Measurements from ENCODE around the gene OR2C3. TPM values are rescaled to one million over a fixed set of nuclear protein-coding genes. Genes with fewer than 3 reads are reported as not detected.

The OR2C3 gene
- polyA plus RNA-seq (2013), result 0.16 TPM

DNA sequence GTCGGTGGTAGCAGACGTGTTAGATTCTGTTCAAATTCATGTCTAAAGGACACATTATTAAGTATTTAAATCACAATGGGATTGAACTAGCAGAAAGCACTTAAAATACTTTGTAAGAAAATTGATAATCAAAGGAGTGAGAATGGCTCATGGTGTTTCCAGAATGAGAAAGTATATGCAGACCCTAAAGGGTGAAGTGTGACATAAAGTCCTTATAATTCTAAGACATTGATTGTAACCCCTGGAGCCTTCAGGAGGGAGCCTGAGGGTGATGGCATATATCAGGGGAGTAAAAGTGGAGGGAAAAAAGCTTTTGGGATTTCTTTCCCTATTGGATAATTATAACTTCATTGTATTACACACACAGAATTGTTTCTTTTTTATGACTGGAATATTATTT lies at the start of gene OR2C3:
TSS of gene OR2C3 (minus strand) at position 101 of the 400 bp plus-strand sequence. CDS start 3,929 bp downstream, outside the sequence.
- H3K27me3 ChIP-seq (replicated peaks in 2 of 5; ENCODE audit: control insufficient read depth in 4 of 5, insufficient read depth in 5 of 5, low read length in 4 of 5), result no peaks in the 10 kb centered on the region
- no peaks in the 10 kb centered on the region for H3K36me3 ChIP-seq (ENCODE audit: control insufficient read depth in 4 of 4, insufficient read depth in 4 of 4, low read length in 3 of 4)
- H3K9me3 ChIP-seq (ENCODE audit: control extremely low read depth in 1 of 5, control insufficient read depth in 4 of 5, insufficient read depth in 2 of 5, low read depth in 1 of 5, low read length in 4 of 5), result peaks cover 0 to 2% (median 0%) of the 10 kb centered on the region in 5 experiments
- H3K4me3 ChIP-seq (ENCODE audit: control insufficient read depth in 1 of 7, extremely low read depth in 1 of 7, insufficient read depth in 4 of 7, low read depth in 2 of 7, low read length in 6 of 7), result no peak within 1 kb of the TSS
- H3K4me1 ChIP-seq (ENCODE audit: control extremely low read depth in 1 of 4, control insufficient read depth in 4 of 4, insufficient read depth in 4 of 4, low read length in 3 of 4), result peaks cover 17 to 33% (median 24%) of the 10 kb centered on the region in 4 experiments
- no peak within 1 kb of the TSS for H3K27ac ChIP-seq (ENCODE audit: insufficient read depth in 1 of 2, low read depth in 1 of 2, low read length in 2 of 2, poor library complexity in 1 of 2, severe bottlenecking in 2 of 2)
- DNase-seq, result no peak
- 100% methylated on average over 2 of the region's 2 CpGs for WGBS (ENCODE audit: insufficient coverage)
- POLR2A ChIA-PET, result no interaction called here
- CTCF ChIA-PET, result no interaction called here

DNA sequence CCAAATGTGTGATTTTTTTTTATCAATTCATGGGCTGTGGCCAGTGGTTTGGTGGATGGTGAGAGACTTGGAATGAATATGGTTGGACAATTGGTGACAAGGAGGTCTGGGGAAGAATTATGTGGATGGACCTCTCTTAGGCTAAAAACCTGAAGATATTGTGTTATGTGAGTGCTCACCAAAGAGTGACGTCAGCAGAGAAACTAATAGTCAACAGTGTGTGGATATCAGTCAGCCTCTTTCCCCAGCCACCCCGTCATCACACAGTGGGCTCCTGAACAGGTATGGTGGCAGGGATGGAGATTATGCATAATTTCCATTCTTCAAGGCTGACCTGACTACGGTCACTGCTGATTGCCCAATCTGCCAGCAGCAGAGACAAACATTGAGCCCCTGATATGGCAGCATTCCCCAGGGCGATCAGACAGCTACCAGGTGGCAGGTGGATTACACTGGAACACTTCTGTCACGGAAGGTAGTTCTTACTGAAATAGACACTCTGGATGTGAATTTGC lies 42.8 kb upstream of the OR2C3 start:
- Histone ChIP-seq H3K27me3 (replicated peaks in 2 of 5; ENCODE audit: control insufficient read depth in 4 of 5, insufficient read depth in 5 of 5, low read length in 4 of 5) (no peaks in the 10 kb centered on the region), H3K9me3 (ENCODE audit: control extremely low read depth in 1 of 5, control insufficient read depth in 4 of 5, insufficient read depth in 2 of 5, low read depth in 1 of 5, low read length in 4 of 5) (no peaks in the 10 kb centered on the region), H3K36me3 (ENCODE audit: control insufficient read depth in 4 of 4, insufficient read depth in 4 of 4, low read length in 3 of 4) (peaks cover 3 to 28% (median 15%) of the 10 kb centered on the region in 4 experiments), H3K4me1 (ENCODE audit: control extremely low read depth in 1 of 4, control insufficient read depth in 4 of 4, insufficient read depth in 4 of 4, low read length in 3 of 4) (peaks cover 0 to 2% (median 0%) of the 10 kb centered on the region in 4 experiments), H3K4me3 (ENCODE audit: control insufficient read depth in 1 of 7, extremely low read depth in 1 of 7, insufficient read depth in 4 of 7, low read depth in 2 of 7, low read length in 6 of 7) (no peak overlapping the region), H3K27ac (ENCODE audit: insufficient read depth in 1 of 2, low read depth in 1 of 2, low read length in 2 of 2, poor library complexity in 1 of 2, severe bottlenecking in 2 of 2) (no peak overlapping the region)
- DNase-seq, result no peak
- ChIA-PET CTCF (interaction anchor here (1.2 to 2.0 kb wide), 5 partner anchors 9 to 206 kb away, joined by 3 to 7 read pairs (median 5); partner anchors contain the start of gene OR2G2), POLR2A (no interaction called here)
- WGBS (ENCODE audit: insufficient coverage), result 98% methylated on average over 5 of the region's 5 CpGs

DNA sequence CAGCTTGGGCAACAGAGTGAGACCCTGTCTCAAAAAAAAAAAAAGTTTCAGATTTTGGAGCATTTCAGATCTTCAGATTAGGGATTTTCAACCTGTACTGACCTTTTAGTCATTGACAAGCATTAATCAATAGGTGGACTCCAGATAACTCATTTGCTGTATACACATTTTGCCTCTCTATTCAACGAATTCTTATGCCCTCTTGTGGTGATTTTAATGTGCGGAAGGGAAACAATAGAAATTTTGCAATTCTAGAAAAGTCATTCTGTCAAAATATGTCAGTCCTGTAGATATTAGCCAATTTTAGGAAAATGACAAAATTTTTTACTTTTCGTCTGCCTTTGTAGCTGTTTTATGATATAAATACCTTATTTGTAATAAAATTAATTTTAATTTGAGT lies 40.3 kb upstream of the OR2C3 start:
- no CpG with 5 or more reads among the region's 3 CpGs for WGBS (ENCODE audit: insufficient coverage)
- Histone ChIP-seq H3K4me1 (ENCODE audit: control extremely low read depth in 1 of 4, control insufficient read depth in 4 of 4, insufficient read depth in 4 of 4, low read length in 3 of 4) (peaks cover 0 to 2% (median 0%) of the 10 kb centered on the region in 4 experiments), H3K36me3 (ENCODE audit: control insufficient read depth in 4 of 4, insufficient read depth in 4 of 4, low read length in 3 of 4) (peaks cover 7 to 47% (median 25%) of the 10 kb centered on the region in 4 experiments), H3K4me3 (ENCODE audit: control insufficient read depth in 1 of 7, extremely low read depth in 1 of 7, insufficient read depth in 4 of 7, low read depth in 2 of 7, low read length in 6 of 7) (no peak overlapping the region), H3K27ac (ENCODE audit: insufficient read depth in 1 of 2, low read depth in 1 of 2, low read length in 2 of 2, poor library complexity in 1 of 2, severe bottlenecking in 2 of 2) (no peak overlapping the region), H3K9me3 (ENCODE audit: control extremely low read depth in 1 of 5, control insufficient read depth in 4 of 5, insufficient read depth in 2 of 5, low read depth in 1 of 5, low read length in 4 of 5) (no peaks in the 10 kb centered on the region), H3K27me3 (replicated peaks in 2 of 5; ENCODE audit: control insufficient read depth in 4 of 5, insufficient read depth in 5 of 5, low read length in 4 of 5) (no peaks in the 10 kb centered on the region)
- CTCF ChIA-PET, result interaction anchor here (0.7 to 2.8 kb wide), 7 partner anchors 10 to 187 kb away, joined by 3 to 10 read pairs (median 3); partner anchors contain the start of gene GCSAML
- peak; percentile 43 to 65 (median 52) for DNase-seq
- POLR2A ChIA-PET, result no interaction called here

DNA sequence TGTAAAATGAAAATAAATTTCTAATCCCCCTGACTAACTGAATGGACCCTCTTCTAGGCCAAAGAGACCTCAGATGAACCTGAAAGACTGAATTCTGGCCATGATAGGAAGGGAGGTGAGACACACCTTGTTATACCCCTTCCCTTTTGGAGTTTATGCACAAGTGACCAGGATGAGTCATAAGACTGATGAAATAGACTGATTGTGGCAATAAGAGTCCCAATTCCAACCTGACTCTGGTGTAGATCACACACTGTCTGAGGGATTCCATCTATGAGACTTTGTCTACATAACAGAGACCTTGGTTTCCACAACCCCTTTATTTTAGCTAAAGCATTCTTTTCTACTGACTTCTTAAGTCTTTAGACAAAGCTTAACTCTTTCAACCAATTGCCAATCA lies 38.4 kb upstream of the OR2C3 start:
- Histone ChIP-seq H3K27me3 (replicated peaks in 2 of 5; ENCODE audit: control insufficient read depth in 4 of 5, insufficient read depth in 5 of 5, low read length in 4 of 5) (no peaks in the 10 kb centered on the region), H3K9me3 (ENCODE audit: control extremely low read depth in 1 of 5, control insufficient read depth in 4 of 5, insufficient read depth in 2 of 5, low read depth in 1 of 5, low read length in 4 of 5) (peaks cover 0 to 5% (median 0%) of the 10 kb centered on the region in 5 experiments), H3K27ac (ENCODE audit: insufficient read depth in 1 of 2, low read depth in 1 of 2, low read length in 2 of 2, poor library complexity in 1 of 2, severe bottlenecking in 2 of 2) (no peak overlapping the region), H3K36me3 (ENCODE audit: control insufficient read depth in 4 of 4, insufficient read depth in 4 of 4, low read length in 3 of 4) (peaks cover 7 to 39% (median 25%) of the 10 kb centered on the region in 4 experiments), H3K4me1 (ENCODE audit: control extremely low read depth in 1 of 4, control insufficient read depth in 4 of 4, insufficient read depth in 4 of 4, low read length in 3 of 4) (peaks cover 0 to 2% (median 0%) of the 10 kb centered on the region in 4 experiments), H3K4me3 (ENCODE audit: control insufficient read depth in 1 of 7, extremely low read depth in 1 of 7, insufficient read depth in 4 of 7, low read depth in 2 of 7, low read length in 6 of 7) (no peak overlapping the region)
- CTCF ChIA-PET, result interaction anchor here (0.8 to 2.8 kb wide), 4 partner anchors 43 to 185 kb away, joined by 3 to 10 read pairs (median 4); no protein-coding TSS in a partner anchor
- POLR2A ChIA-PET, result interaction anchor here (1.0 kb wide), 1 partner anchor 26 kb away, joined by 3 read pairs; no protein-coding TSS in a partner anchor
- no peak for DNase-seq

DNA sequence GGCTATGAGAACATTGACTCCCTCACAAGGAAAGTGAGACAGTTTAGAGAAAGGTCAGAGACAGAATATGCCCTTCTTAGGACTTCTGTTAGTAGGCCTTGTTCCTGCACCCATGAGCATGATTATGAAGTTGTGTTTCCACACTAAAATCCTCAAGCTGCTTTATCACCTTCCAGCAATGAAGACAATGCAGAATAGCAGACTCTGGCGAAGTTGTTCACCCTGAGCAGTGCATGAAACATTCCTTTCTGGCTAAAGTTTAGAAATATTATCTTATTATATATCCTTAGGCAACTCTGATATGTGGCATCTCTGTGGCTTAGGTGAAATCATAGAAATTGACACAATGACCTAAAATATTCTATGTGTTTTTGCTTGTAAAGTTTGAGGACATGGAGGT lies 38.0 kb upstream of the OR2C3 start:
- Histone ChIP-seq H3K27me3 (replicated peaks in 2 of 5; ENCODE audit: control insufficient read depth in 4 of 5, insufficient read depth in 5 of 5, low read length in 4 of 5) (no peaks in the 10 kb centered on the region), H3K4me3 (ENCODE audit: control insufficient read depth in 1 of 7, extremely low read depth in 1 of 7, insufficient read depth in 4 of 7, low read depth in 2 of 7, low read length in 6 of 7) (no peak overlapping the region), H3K36me3 (ENCODE audit: control insufficient read depth in 4 of 4, insufficient read depth in 4 of 4, low read length in 3 of 4) (peaks cover 7 to 36% (median 26%) of the 10 kb centered on the region in 4 experiments), H3K27ac (ENCODE audit: insufficient read depth in 1 of 2, low read depth in 1 of 2, low read length in 2 of 2, poor library complexity in 1 of 2, severe bottlenecking in 2 of 2) (no peak overlapping the region), H3K4me1 (ENCODE audit: control extremely low read depth in 1 of 4, control insufficient read depth in 4 of 4, insufficient read depth in 4 of 4, low read length in 3 of 4) (peaks cover 0 to 2% (median 0%) of the 10 kb centered on the region in 4 experiments), H3K9me3 (ENCODE audit: control extremely low read depth in 1 of 5, control insufficient read depth in 4 of 5, insufficient read depth in 2 of 5, low read depth in 1 of 5, low read length in 4 of 5) (peaks cover 0 to 9% (median 0%) of the 10 kb centered on the region in 5 experiments)
- CTCF ChIA-PET, result interaction anchor here (0.8 to 1.2 kb wide), 3 partner anchors 42 to 87 kb away, joined by 3 to 4 read pairs (median 3); no protein-coding TSS in a partner anchor
- POLR2A ChIA-PET, result interaction anchor here (1.0 kb wide), 1 partner anchor 26 kb away, joined by 3 read pairs; no protein-coding TSS in a partner anchor
- no CpG with 5 or more reads among the region's 1 CpG for whole genome bisulfite sequencing (ENCODE audit: insufficient coverage)
- DNase-seq, result no peak

DNA sequence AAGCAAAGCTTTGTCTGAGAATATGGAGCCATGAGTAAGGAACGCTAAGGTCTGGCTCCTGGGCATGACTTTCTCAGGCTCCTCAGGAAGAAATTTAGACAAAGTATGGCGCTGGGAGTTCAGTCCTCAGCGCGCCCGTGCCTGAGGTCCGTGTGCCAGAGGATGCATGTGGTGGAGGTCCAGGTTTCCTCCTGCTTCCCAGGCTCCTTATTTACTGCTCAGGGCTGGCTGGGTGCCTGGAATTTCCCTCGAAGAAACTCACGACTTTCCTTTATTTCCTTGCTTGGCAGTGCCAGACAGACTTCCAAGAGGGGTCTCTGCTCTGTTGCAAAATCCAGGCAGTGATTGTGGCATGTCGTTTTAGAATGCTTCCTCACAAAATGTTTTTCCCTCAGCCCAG lies 26.0 kb upstream of the OR2C3 start:
- Histone ChIP-seq H3K27ac (ENCODE audit: insufficient read depth in 1 of 2, low read depth in 1 of 2, low read length in 2 of 2, poor library complexity in 1 of 2, severe bottlenecking in 2 of 2) (no peak overlapping the region), H3K4me1 (ENCODE audit: control extremely low read depth in 1 of 4, control insufficient read depth in 4 of 4, insufficient read depth in 4 of 4, low read length in 3 of 4) (peaks cover 0 to 26% (median 3%) of the 10 kb centered on the region in 4 experiments), H3K4me3 (ENCODE audit: control insufficient read depth in 1 of 7, extremely low read depth in 1 of 7, insufficient read depth in 4 of 7, low read depth in 2 of 7, low read length in 6 of 7) (no peak overlapping the region), H3K9me3 (ENCODE audit: control extremely low read depth in 1 of 5, control insufficient read depth in 4 of 5, insufficient read depth in 2 of 5, low read depth in 1 of 5, low read length in 4 of 5) (no peaks in the 10 kb centered on the region), H3K27me3 (replicated peaks in 2 of 5; ENCODE audit: control insufficient read depth in 4 of 5, insufficient read depth in 5 of 5, low read length in 4 of 5) (no peaks in the 10 kb centered on the region), H3K36me3 (ENCODE audit: control insufficient read depth in 4 of 4, insufficient read depth in 4 of 4, low read length in 3 of 4) (peaks cover 0 to 43% (median 7%) of the 10 kb centered on the region in 4 experiments)
- CTCF ChIA-PET, result interaction anchor here (0.7 to 1.7 kb wide), 2 partner anchors 11 to 19 kb away, joined by 3 to 4 read pairs; no protein-coding TSS in a partner anchor
- WGBS (ENCODE audit: insufficient coverage), result 49% methylated on average over 9 of the region's 9 CpGs
- no peak for DNase-seq
- POLR2A ChIA-PET, result interaction anchor here (0.6 kb wide), 1 partner anchor 73 kb away, joined by 3 read pairs; no protein-coding TSS in a partner anchor

DNA sequence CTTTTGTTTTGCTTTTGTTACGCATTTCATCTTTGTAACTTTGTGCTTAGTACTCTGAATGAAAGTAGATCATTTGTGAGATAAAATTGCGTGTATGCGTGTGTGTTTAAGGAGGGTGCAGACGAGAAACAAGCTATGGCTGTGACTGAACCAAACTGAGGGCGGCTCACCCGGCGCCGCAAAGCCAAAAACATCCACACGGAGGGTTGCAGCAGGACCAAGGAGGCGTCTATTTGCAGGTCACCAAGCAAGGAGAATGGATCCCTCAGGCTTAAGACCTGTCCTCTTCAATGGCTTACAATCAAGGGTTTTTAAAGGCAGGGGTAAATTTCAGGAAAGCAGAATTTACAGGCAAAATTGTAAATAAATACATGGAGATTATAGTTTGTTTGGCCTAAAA lies 25.5 kb upstream of the OR2C3 start:
- Histone ChIP-seq H3K36me3 (ENCODE audit: control insufficient read depth in 4 of 4, insufficient read depth in 4 of 4, low read length in 3 of 4) (peaks cover 0 to 48% (median 9%) of the 10 kb centered on the region in 4 experiments), H3K9me3 (ENCODE audit: control extremely low read depth in 1 of 5, control insufficient read depth in 4 of 5, insufficient read depth in 2 of 5, low read depth in 1 of 5, low read length in 4 of 5) (no peaks in the 10 kb centered on the region), H3K4me3 (ENCODE audit: control insufficient read depth in 1 of 7, extremely low read depth in 1 of 7, insufficient read depth in 4 of 7, low read depth in 2 of 7, low read length in 6 of 7) (no peak overlapping the region), H3K27me3 (replicated peaks in 2 of 5; ENCODE audit: control insufficient read depth in 4 of 5, insufficient read depth in 5 of 5, low read length in 4 of 5) (no peaks in the 10 kb centered on the region), H3K4me1 (ENCODE audit: control extremely low read depth in 1 of 4, control insufficient read depth in 4 of 4, insufficient read depth in 4 of 4, low read length in 3 of 4) (peaks cover 0 to 26% (median 5%) of the 10 kb centered on the region in 4 experiments), H3K27ac (ENCODE audit: insufficient read depth in 1 of 2, low read depth in 1 of 2, low read length in 2 of 2, poor library complexity in 1 of 2, severe bottlenecking in 2 of 2) (no peak overlapping the region)
- POLR2A ChIA-PET, result no interaction called here
- DNase-seq, result no peak
- CTCF ChIA-PET, result interaction anchor here (1.7 kb wide), 1 partner anchor 10 kb away, joined by 4 read pairs; no protein-coding TSS in a partner anchor
- WGBS (ENCODE audit: insufficient coverage), result 65% methylated on average over 10 of the region's 10 CpGs
